Neural progenitor cell (in vitro differentiated cells): ENCODE data around the gene KCNIP1. TPM values are rescaled to one million over a fixed set of nuclear protein-coding genes. Genes with fewer than 3 reads are reported as not detected.

Experiments
- DNase-seq: peaks from one replicate; pipeline ENCODE4 v3.0.0-alpha.2; 2016; ENCODE audit warnings: low spot score
- H2AFZ ChIP-seq: fragments of 200-600 bp; sonication (generic); replicated peaks from 2 replicates; pipeline ENCODE4 v1.6.1; 2016; ENCODE audit warnings: antibody characterized with exemption
- H3F3A ChIP-seq: fragments of 200-600 bp; sonication (generic); 2 replicates; pipeline ENCODE4 v1.6.1; 2016; ENCODE audit warnings: antibody characterized with exemption, low read depth
- H3K27ac ChIP-seq: fragments of 200-600 bp; sonication (generic); 2 replicates; pipeline ENCODE4 v1.5.1; 2016; ENCODE audit warnings: mild to moderate bottlenecking
- H3K27me3 ChIP-seq: fragments of 200-600 bp; sonication (generic); 2 replicates; pipeline ENCODE4 v1.6.1; 2016; ENCODE audit warnings: mild to moderate bottlenecking, moderate library complexity
- H3K36me3 ChIP-seq: fragments of 200-600 bp; sonication (generic); 2 replicates; pipeline ENCODE4 v1.5.1; 2016
- H3K4me1 ChIP-seq: fragments of 200-600 bp; sonication (generic); 2 replicates; pipeline ENCODE4 v1.6.1; 2016; ENCODE audit warnings: mixed run types
- H3K4me2 ChIP-seq: fragments of 200-600 bp; sonication (generic); 2 replicates; pipeline ENCODE4 v1.6.1; 2016
- H3K4me3 ChIP-seq: fragments of 200-600 bp; sonication (generic); 2 replicates; pipeline ENCODE4 v1.5.1; 2016
- H3K79me2 ChIP-seq: fragments of 200-600 bp; sonication (generic); 2 replicates; pipeline ENCODE4 v1.6.1; 2016; ENCODE audit warnings: low read depth
- H3K9ac ChIP-seq: fragments of 200-600 bp; sonication (generic); 2 replicates; pipeline ENCODE4 v1.6.1; 2016
- H3K9me3 ChIP-seq: fragments of 200-600 bp; sonication (generic); 2 replicates; pipeline ENCODE4 v1.5.1; 2016; ENCODE audit warnings: low read depth
- H4K20me1 ChIP-seq: fragments of 200-600 bp; sonication (generic); 2 replicates; pipeline ENCODE4 v1.6.1; 2016; ENCODE audit warnings: low read depth
- H3K27ac Mint-ChIP-seq: 3 replicates; pipeline ENCODE4 v1.8.0; 2021; ENCODE audit warnings: mixed read lengths
- H3K27me3 Mint-ChIP-seq: 2 replicates; pipeline ENCODE4 v1.8.0; 2022; ENCODE audit warnings: low read depth, mild to moderate bottlenecking, inconsistent platforms, moderate library complexity, mixed read lengths; ENCODE audit not compliant: insufficient read depth
- H3K36me3 Mint-ChIP-seq: 3 replicates; pipeline ENCODE4 v1.8.0; 2021; ENCODE audit warnings: mixed read lengths
- H3K4me1 Mint-ChIP-seq: 3 replicates; pipeline ENCODE4 v1.8.0; 2021; ENCODE audit warnings: mixed read lengths
- H3K4me3 Mint-ChIP-seq: 3 replicates; pipeline ENCODE4 v1.8.0; 2021; ENCODE audit warnings: mild to moderate bottlenecking, moderate library complexity, mixed read lengths
- H3K9me3 Mint-ChIP-seq: 3 replicates; pipeline ENCODE4 v1.8.0; 2020; ENCODE audit warnings: mixed read lengths
- EZH2 ChIP-seq: fragments of 200-600 bp; sonication (generic); IDR thresholded peaks from 2 replicates; pipeline ENCODE4 v1.6.1; 2017; ENCODE audit warnings: antibody characterized with exemption, mild to moderate bottlenecking, moderate library complexity
- EZH2phosphoT487 ChIP-seq: fragments of 200-600 bp; sonication (generic); IDR thresholded peaks from 2 replicates; pipeline ENCODE4 v1.6.1; 2017; ENCODE audit warnings: antibody characterized with exemption
- total RNA-seq: library from RNA; depleted of rRNA; stranded (reverse); fragments of >200 nt; gene quantifications from 2 replicates; pipeline ENCODE4 v1.2.3, GENCODE V29; 2015; ENCODE audit warnings: low replicate concordance
- TF ChIP-seq, protein P1 (sequence below): fragments of 200-600 bp; sonication (generic); IDR thresholded peaks from 2 replicates; pipeline ENCODE4 v1.5.1; 2017; ENCODE audit warnings: antibody characterized with exemption, mild to moderate bottlenecking

Gene KCNIP1
- total RNA-seq, 1 donor from 2014 or later: 2.8 TPM

DNA sequence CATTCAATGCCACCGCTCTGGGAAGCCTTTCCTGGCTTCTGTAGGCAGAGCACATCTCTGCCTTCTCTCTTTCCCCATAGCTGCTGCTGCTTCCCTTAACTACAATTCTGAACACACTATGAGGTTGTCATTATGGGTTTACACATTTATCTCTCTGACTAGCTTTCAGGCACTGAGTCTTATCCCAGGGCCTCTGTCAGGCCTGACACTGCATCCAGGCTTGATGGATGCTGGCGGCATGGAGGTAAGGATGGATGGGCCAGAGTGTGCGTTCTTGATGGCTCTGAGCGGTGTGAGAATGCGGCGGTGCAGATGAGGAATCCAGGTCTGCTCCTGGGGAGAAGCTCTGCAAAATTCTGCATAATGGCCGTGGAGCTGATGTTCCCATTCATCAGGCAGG is 6.3 kb downstream of the KCNIP1 start:
- DNase-seq: no peak
- Histone ChIP-seq H3K4me3 (no peak overlapping the region), H3K4me1 (no peaks in the 10 kb centered on the region), H3K4me2 (no peak overlapping the region), H3K9ac (no peak overlapping the region), H3F3A (no peaks in the 10 kb centered on the region), H4K20me1 (no peaks in the 10 kb centered on the region), H3K79me2 (no peaks in the 10 kb centered on the region), H3K27me3 (peaks cover 14% of the 10 kb centered on the region), H3K9me3 (no peaks in the 10 kb centered on the region), H2AFZ (no peak overlapping the region), H3K36me3 (no peaks in the 10 kb centered on the region), H3K27ac (no peak overlapping the region)
- Mint-ChIP-seq H3K27ac (no peak overlapping the region), H3K4me1 (peaks cover 19% of the 10 kb centered on the region), H3K4me3 (no peak overlapping the region), H3K36me3 (no peaks in the 10 kb centered on the region), H3K27me3 (no peaks in the 10 kb centered on the region), H3K9me3 (no peaks in the 10 kb centered on the region)
- TF ChIP-seq, protein P1, sequence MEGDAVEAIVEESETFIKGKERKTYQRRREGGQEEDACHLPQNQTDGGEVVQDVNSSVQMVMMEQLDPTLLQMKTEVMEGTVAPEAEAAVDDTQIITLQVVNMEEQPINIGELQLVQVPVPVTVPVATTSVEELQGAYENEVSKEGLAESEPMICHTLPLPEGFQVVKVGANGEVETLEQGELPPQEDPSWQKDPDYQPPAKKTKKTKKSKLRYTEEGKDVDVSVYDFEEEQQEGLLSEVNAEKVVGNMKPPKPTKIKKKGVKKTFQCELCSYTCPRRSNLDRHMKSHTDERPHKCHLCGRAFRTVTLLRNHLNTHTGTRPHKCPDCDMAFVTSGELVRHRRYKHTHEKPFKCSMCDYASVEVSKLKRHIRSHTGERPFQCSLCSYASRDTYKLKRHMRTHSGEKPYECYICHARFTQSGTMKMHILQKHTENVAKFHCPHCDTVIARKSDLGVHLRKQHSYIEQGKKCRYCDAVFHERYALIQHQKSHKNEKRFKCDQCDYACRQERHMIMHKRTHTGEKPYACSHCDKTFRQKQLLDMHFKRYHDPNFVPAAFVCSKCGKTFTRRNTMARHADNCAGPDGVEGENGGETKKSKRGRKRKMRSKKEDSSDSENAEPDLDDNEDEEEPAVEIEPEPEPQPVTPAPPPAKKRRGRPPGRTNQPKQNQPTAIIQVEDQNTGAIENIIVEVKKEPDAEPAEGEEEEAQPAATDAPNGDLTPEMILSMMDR: no peak
- TF ChIP-seq EZH2 (no peak), EZH2phosphoT487 (no peak)

DNA sequence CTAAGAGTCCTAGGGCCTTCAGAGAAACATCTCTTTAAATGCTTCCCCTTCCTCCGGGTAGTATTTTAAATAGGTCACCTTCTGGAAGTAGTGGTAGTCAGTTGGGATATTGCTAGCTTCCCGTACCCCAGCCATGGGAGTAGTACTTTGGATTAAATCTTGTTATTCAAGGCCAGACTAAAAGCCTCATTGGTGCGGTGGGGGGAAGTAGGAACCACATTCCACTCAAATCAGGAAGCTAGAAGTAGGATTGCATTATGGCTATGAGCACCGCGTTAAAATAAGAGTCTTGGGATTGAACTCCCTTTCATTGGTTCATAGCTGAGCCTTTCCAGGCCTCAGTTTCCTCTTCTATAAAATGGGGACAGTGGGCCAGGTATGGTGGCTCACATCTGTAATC is 6.7 kb downstream of the KCNIP1 start:
- peaks cover 10% of the 10 kb centered on the region for H3K27me3 ChIP-seq
- no peak overlapping the region for H3K9ac ChIP-seq
- H3K9me3 Mint-ChIP-seq: no peaks in the 10 kb centered on the region
- peaks cover 18% of the 10 kb centered on the region for H3K4me1 Mint-ChIP-seq
- no peak overlapping the region for H3K27ac Mint-ChIP-seq
- no peak overlapping the region for H3K27ac ChIP-seq
- H3K4me3 ChIP-seq: no peak overlapping the region
- H3K27me3 Mint-ChIP-seq: no peaks in the 10 kb centered on the region
- no peak for DNase-seq
- H2AFZ ChIP-seq: no peak overlapping the region
- no peaks in the 10 kb centered on the region for H4K20me1 ChIP-seq
- no peaks in the 10 kb centered on the region for H3F3A ChIP-seq
- no peaks in the 10 kb centered on the region for H3K4me1 ChIP-seq
- no peaks in the 10 kb centered on the region for H3K79me2 ChIP-seq
- H3K36me3 Mint-ChIP-seq: no peaks in the 10 kb centered on the region
- H3K9me3 ChIP-seq: no peaks in the 10 kb centered on the region
- no peak overlapping the region for H3K4me2 ChIP-seq
- H3K36me3 ChIP-seq: no peaks in the 10 kb centered on the region
- no peak overlapping the region for H3K4me3 Mint-ChIP-seq
- no peak for TF ChIP-seq EZH2
- no peak for TF ChIP-seq EZH2phosphoT487
- TF ChIP-seq, protein P1: no peak

DNA sequence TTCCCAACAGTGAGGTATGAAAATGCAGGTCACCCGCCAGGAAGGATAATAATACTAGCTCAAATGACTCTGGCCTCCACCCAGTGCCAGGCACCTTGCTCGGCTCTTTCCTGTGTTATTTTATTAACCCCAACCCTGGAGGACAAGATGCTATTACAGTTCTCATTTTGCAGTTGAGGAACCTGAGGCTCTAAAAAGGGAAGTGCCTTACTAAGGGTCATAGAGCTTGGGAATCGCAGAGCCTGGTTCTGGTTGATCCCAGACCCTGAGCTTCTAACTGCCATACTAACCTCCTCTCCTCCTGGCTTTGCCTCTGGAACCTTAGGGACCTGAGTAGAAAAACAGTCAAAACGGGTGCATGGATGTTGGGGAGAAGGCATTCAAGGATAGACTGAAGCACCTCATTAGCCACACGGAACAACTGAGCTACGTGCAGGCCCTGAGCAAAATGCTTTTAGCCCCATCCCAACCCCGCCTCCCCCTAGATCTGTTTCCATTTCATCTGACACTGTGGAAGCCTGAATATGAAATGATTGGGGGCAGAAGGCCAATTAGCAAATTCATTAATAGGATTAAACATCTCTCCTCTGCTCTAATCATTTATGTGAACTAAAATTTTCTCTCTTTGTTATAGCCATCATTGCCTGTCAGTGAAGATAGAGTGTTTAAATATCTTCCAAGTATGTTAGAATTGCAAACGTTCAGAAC is 7.9 kb downstream of the KCNIP1 start:
- Mint-ChIP-seq H3K9me3 (no peaks in the 10 kb centered on the region), H3K4me3 (no peak overlapping the region), H3K4me1 (peaks cover 18% of the 10 kb centered on the region), H3K27me3 (no peaks in the 10 kb centered on the region), H3K36me3 (no peaks in the 10 kb centered on the region), H3K27ac (no peak overlapping the region)
- Histone ChIP-seq H3K9ac (no peak overlapping the region), H3K36me3 (no peaks in the 10 kb centered on the region), H3K79me2 (no peaks in the 10 kb centered on the region), H2AFZ (no peak overlapping the region), H4K20me1 (no peaks in the 10 kb centered on the region), H3K27ac (no peak overlapping the region), H3F3A (no peaks in the 10 kb centered on the region), H3K27me3 (no peaks in the 10 kb centered on the region), H3K9me3 (no peaks in the 10 kb centered on the region), H3K4me3 (no peak overlapping the region), H3K4me1 (no peaks in the 10 kb centered on the region), H3K4me2 (no peak overlapping the region)
- no peak for DNase-seq
- no peak for TF ChIP-seq EZH2
- TF ChIP-seq, protein P1: no peak
- no peak for TF ChIP-seq EZH2phosphoT487
